Psoas muscle (tissue), 8 donors: ENCODE data around the gene IL17RC. TPM values are rescaled to one million over a fixed set of nuclear protein-coding genes. Genes with fewer than 3 reads are reported as not detected.
A peak's percentile ranks its signal among the peaks of the same experiment; 100 is the strongest.

Experiments
- ATAC-seq, 4 donors: fragments of 200-7000 bp; cut with Tn5 transposase; one replicate each; pipeline ENCODE4 v1.9.1; 2020; ENCODE audit warnings: moderate library complexity in 3 of 4, mild to moderate bottlenecking in 2 of 4
- DNase-seq, 2 donors: peaks; one replicate each; pipeline ENCODE4 v3.0.0-alpha.2; 2020
- H3K27ac ChIP-seq: fragments of 200-600 bp; one replicate; pipeline ENCODE4 v1.8.0; 2022
- H3K27me3 ChIP-seq, 3 donors: fragments of 200-600 bp in 1 of 3; one replicate each; pipeline versions ENCODE4 v1.6.1 to v1.8.0; 2013 to 2022; ENCODE audit warnings: low read length in 2 of 3, mild to moderate bottlenecking in 2 of 3, moderate library complexity in 1 of 3; ENCODE audit not compliant: insufficient read depth in 3 of 3
- H3K36me3 ChIP-seq, 2 donors: fragments of 200-600 bp in 1 of 2; one replicate each; pipeline versions ENCODE4 v1.6.1 to v1.8.0; 2013 to 2022; ENCODE audit warnings: low read depth in 1 of 2, mild to moderate bottlenecking in 1 of 2, moderate library complexity in 1 of 2; ENCODE audit not compliant: insufficient read depth in 1 of 2
- H3K4me1 ChIP-seq: fragments of 200-600 bp; one replicate; pipeline ENCODE4 v1.8.0; 2022
- H3K4me3 ChIP-seq: fragments of 200-600 bp; one replicate; pipeline ENCODE4 v1.8.0; 2022; ENCODE audit warnings: mild to moderate bottlenecking
- H3K9me3 ChIP-seq: fragments of 200-600 bp; one replicate; pipeline ENCODE4 v1.8.0; 2022
- CTCF ChIP-seq: fragments of 200-600 bp; IDR thresholded peaks from one replicate; pipeline ENCODE4 v1.8.0; 2022; ENCODE audit warnings: antibody characterized with exemption
- WGBS, 3 donors: extraction: QIAGEN DNeasy Blood & Tissue Kit; methylation state at CpG; one replicate each; pipeline versions ENCODE4 v1.1.6 to v1.1.7; 2013; 5-methylcytosine and 5-hydroxymethylcytosine counted together
- intact Hi-C, 2 donors: fragments of 100-400 bp; cut with DNase I; formaldehyde crosslinking; loops; one replicate each; pipeline versions ENCODE4 v1.11.0 to v1.14.2; 2022
- polyA plus RNA-seq, 3 donors: library from polyadenylated mRNA; stranded (reverse); fragments of 200-250 nt; gene quantifications; one replicate each; pipeline ENCODE4 v1.2.3, GENCODE V29; 2013
- total RNA-seq, 4 donors: library from RNA; stranded (reverse); fragmentation: NEBNext Ultra II Directional in 2 of 4; extraction: Animal tissue kit (Norgen Biotek cat#: 25700) in 2 of 4; gene quantifications; one replicate each; pipeline versions ENCODE4 v1.2.1 to v1.2.4, GENCODE V29; 2021 to 2023
- donor health status: healthy with polysubstance abuse.
- donor health status: DM: no; HTN: no; CAD: no; lungs with moderate emphysema.
- donor health status: Bipolar disorder and iron deficiency.
- donor health status: healthy.
- donor health status: DM: yes; HTN: yes; CAD: no.
- donor health status: DM: no; HTN: no; CAD: no.
- donor health status: DM: no; HTN: no; CAD: no.
- donor health status: DM: yes; HTN: yes; CAD: no.

IL17RC gene
- total and polyA plus RNA-seq, 7 donors, result 10.4 to 27.0 (median 14.9) TPM

DNA sequence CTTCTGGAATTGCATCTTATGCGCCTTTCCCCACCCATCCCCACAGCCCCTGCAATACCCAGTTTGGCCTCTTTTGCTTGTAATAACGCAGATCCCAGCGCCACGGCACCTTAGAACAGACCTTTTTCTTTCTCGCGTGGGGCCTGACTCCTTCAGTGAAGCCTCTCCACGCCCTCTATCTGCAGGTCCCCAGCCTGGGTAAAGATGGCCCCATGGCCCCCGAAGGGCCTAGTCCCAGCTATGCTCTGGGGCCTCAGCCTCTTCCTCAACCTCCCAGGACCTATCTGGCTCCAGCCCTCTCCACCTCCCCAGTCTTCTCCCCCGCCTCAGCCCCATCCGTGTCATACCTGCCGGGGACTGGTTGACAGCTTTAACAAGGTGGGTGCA is 17.3 kb downstream of the IL17RC start:
- H3K4me1 ChIP-seq, result peaks cover 26% of the 10 kb centered on the region
- H3K27ac ChIP-seq, result peak overlapping the region; percentile 94
- no peak for DNase-seq
- H3K27me3 ChIP-seq, result no peaks in the 10 kb centered on the region
- H3K9me3 ChIP-seq, result no peaks in the 10 kb centered on the region
- H3K4me3 ChIP-seq, result peak overlapping the region; percentile 79
- peaks cover 0 to 48% of the 10 kb centered on the region in 2 donors for H3K36me3 ChIP-seq
- no peak for TF ChIP-seq CTCF
- WGBS, 3 donors, result 14 to 24% (median 20%) methylated on average over 11 of the region's 11 CpGs
- ATAC-seq, result no peak
- intact Hi-C loops, result loop anchor here in 1 of 2 donors (10.0 kb wide), 1 partner anchor 291 kb away; no protein-coding TSS in a partner anchor

DNA sequence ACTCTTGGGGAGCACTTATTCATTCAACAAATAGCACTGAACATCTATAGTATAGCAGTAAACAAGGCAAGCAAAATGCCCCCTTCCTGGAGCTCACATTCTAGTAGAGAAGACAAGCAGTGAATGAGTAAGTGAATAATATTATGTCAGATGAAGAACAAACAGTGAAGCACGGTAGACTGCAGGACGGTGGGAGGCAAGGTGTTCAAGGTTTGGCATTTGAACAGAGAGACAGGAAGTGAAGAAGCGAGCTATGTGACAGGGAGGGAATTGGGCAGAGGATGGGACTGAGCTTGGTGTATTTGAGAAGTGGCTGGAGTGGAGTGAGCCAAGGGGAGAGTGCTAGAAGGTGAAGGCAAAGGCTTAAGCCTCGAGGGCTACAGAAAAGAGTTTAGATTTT is 18.1 kb downstream of the IL17RC start:
- Histone ChIP-seq H3K4me3 (peak overlapping the region; percentile 79), H3K4me1 (peaks cover 26% of the 10 kb centered on the region), H3K9me3 (no peaks in the 10 kb centered on the region), H3K27me3 (no peaks in the 10 kb centered on the region), H3K36me3 (peaks cover 0 to 42% of the 10 kb centered on the region in 2 donors), H3K27ac (peak overlapping the region; percentile 94)
- ATAC-seq (no peak), DNase-seq (no peak)
- intact Hi-C loops, result loop anchor here in 1 of 2 donors (10.0 kb wide), 1 partner anchor 290 kb away; no protein-coding TSS in a partner anchor
- TF ChIP-seq CTCF, result no peak
- WGBS, 3 donors, result 67 to 75% (median 68%) methylated on average over 4 of the region's 4 CpGs

- Histone ChIP-seq H3K27me3 (no peaks in the 10 kb centered on the region), H3K27ac (no peak overlapping the region), H3K9me3 (no peaks in the 10 kb centered on the region), H3K4me3 (no peak overlapping the region), H3K4me1 (peaks cover 26% of the 10 kb centered on the region), H3K36me3 (peaks cover 0 to 42% of the 10 kb centered on the region in 2 donors)
- intact Hi-C loops, result loop anchor here in 1 of 2 donors (10.0 kb wide), 1 partner anchor 289 kb away; no protein-coding TSS in a partner anchor
- DNase-seq (no peak), ATAC-seq (no peak)
- TF ChIP-seq CTCF, result no peak
- 89 to 97% (median 90%) methylated on average over 5 of the region's 5 CpGs for WGBS, 3 donors
Observed at GRCh38 chr3:9935966-9936510, 19.1 kb downstream of the IL17RC start.

DNA sequence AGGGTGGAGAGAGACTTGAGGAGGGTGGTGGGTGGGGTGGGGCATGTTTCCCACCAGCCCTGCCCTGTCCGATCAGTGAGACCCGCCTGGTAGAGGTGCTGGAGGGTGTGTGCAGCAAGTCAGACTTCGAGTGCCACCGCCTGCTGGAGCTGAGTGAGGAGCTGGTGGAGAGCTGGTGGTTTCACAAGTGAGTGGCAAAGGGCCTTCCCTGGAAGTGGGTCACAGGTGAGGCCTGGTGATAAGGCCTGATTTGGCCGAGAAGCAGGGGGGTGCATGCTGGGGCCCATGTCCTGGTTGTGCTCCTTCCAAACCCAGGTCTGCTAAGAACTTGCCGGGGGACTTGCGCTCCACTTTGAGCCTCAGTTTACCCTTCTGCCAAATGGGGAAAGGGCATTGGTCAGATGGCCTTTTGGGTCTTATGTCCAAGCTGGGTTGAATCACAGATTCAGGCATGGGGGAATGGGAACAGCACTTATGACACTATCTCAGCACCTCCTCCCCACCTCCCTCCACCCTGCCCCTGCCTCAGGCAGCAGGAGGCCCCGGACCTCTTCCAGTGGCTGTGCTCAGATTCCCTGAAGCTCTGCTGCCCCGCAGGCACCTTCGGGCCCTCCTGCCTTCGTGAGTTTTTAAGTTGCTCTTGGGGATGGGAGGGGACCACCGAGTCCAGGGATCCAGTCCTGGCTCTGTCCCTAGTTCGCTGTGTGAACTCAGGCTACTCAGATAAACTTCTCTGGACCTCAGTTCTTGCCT is 20.8 kb downstream of the IL17RC start:
- H3K27ac ChIP-seq, result no peak overlapping the region
- intact Hi-C loops, result loop anchor here in 1 of 2 donors (10.0 kb wide), 1 partner anchor 287 kb away; no protein-coding TSS in a partner anchor
- H3K4me3 ChIP-seq, result no peak overlapping the region
- peaks cover 26% of the 10 kb centered on the region for H3K4me1 ChIP-seq
- H3K27me3 ChIP-seq, result no peaks in the 10 kb centered on the region
- H3K36me3 ChIP-seq, result peaks cover 0 to 53% of the 10 kb centered on the region in 2 donors
- ATAC-seq (no peak), DNase-seq (no peak)
- 93 to 95% (median 94%) methylated on average over 13 of the region's 13 CpGs for WGBS, 3 donors
- TF ChIP-seq CTCF, result no peak
- H3K9me3 ChIP-seq, result no peaks in the 10 kb centered on the region
